Neuron (in vitro differentiated cells): ENCODE data around the gene PAXIP1.

Experiments
- H2AFZ ChIP-seq: one replicate; pipeline ENCODE4 v1.6.1; 2013; ENCODE audit warnings: low read depth, mild to moderate bottlenecking, inconsistent platforms, low read length, moderate library complexity
- H3K27me3 ChIP-seq: one replicate; pipeline ENCODE4 v1.6.1; 2013; ENCODE audit warnings: low read length; ENCODE audit not compliant: insufficient read depth
- H3K36me3 ChIP-seq: one replicate; pipeline ENCODE4 v1.6.1; 2013; ENCODE audit warnings: low read length; ENCODE audit not compliant: insufficient read depth
- H3K4me1 ChIP-seq: one replicate; pipeline ENCODE4 v1.6.1; 2013; ENCODE audit warnings: low read length; ENCODE audit not compliant: insufficient read depth
- H3K4me3 ChIP-seq: 2 replicates; pipeline ENCODE4 v1.5.1; 2013; ENCODE audit warnings: mild to moderate bottlenecking, low read length, moderate library complexity
- H3K9me3 ChIP-seq: one replicate; pipeline ENCODE4 v1.6.1; 2013; ENCODE audit warnings: low read length

The PAXIP1 gene

DNA sequence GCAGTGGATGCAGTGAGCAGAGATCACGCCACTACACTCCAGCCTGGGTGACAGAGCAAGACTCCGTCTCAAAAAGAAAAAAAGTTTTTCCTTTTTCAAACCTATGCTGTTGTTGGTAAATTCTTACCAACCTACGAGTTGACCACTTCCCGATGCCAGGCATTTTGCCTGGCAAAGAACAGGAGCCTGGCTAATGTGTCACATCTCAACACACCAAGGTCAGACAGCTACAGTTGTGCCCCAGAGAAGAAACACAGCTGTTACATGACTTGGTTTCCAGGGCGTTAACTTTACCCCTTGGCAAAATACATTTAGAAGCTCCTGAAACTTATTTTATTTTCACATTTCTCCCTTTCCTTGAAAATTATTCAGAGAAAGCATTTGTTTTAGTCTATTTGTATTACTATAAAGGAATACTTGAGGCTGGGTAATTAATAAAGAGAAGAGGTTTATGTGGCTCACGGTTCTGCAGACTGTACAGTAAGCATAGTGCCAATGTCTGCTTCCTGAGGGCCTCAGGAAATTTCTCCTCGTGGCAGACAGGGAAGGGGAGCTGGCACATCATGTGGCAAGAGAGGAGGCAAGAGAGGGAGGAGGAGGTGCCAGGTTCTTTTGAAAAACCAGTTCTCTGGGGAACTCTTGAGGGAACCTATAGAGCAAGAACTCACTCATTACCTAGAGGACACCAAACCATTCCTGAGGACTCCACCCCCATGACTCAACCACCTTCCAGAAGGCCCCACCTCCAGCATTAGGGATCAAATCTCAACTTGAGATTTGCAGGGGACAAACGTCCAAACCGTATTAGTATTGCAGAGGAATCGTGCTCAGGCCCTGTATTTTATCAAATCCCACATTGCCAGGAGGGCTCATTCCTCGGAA is 83.3 kb downstream of the PAXIP1 start:
- no peaks in the 10 kb centered on the region for H3K4me1 ChIP-seq
- H3K4me3 ChIP-seq, result no peak overlapping the region
- no peaks in the 10 kb centered on the region for H3K9me3 ChIP-seq
- no peaks in the 10 kb centered on the region for H3K36me3 ChIP-seq
- H2AFZ ChIP-seq, result no peak overlapping the region
- H3K27me3 ChIP-seq, result peaks cover 5% of the 10 kb centered on the region

- H3K36me3 ChIP-seq, result no peaks in the 10 kb centered on the region
- no peak overlapping the region for H3K4me3 ChIP-seq
- H2AFZ ChIP-seq, result no peak overlapping the region
- H3K27me3 ChIP-seq, result peaks cover 8% of the 10 kb centered on the region
- H3K4me1 ChIP-seq, result no peaks in the 10 kb centered on the region
- H3K9me3 ChIP-seq, result no peaks in the 10 kb centered on the region
Observed at GRCh38 chr7:154918741-154919140, 84.2 kb downstream of the PAXIP1 start.

- H2AFZ ChIP-seq, result no peak overlapping the region
- no peaks in the 10 kb centered on the region for H3K36me3 ChIP-seq
- H3K4me1 ChIP-seq, result no peaks in the 10 kb centered on the region
- peaks cover 8% of the 10 kb centered on the region for H3K27me3 ChIP-seq
- H3K9me3 ChIP-seq, result no peaks in the 10 kb centered on the region
- no peak overlapping the region for H3K4me3 ChIP-seq
Observed at GRCh38 chr7:154918266-154918665, 84.7 kb downstream of the PAXIP1 start.

DNA sequence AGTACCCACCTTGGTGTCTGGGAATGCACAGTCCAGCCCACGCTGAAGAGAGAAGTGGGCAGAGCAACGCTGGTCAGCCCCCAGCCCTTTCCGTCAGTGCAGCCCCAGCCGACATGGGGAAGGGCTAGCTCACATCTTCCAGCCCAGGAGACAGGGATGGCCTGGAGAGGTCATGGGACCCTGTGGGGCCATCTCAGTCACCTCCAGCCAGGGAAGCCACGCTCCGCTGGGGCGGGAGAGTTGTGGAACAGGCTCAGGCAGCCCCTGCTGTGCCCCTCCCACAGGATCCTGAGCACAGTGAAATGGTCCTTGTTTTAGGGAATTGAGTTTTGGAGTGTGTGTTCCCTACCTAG is 85.1 kb downstream of the PAXIP1 start:
- no peaks in the 10 kb centered on the region for H3K4me1 ChIP-seq
- H3K9me3 ChIP-seq, result no peaks in the 10 kb centered on the region
- no peaks in the 10 kb centered on the region for H3K36me3 ChIP-seq
- peaks cover 8% of the 10 kb centered on the region for H3K27me3 ChIP-seq
- no peak overlapping the region for H3K4me3 ChIP-seq
- H2AFZ ChIP-seq, result no peak overlapping the region

DNA sequence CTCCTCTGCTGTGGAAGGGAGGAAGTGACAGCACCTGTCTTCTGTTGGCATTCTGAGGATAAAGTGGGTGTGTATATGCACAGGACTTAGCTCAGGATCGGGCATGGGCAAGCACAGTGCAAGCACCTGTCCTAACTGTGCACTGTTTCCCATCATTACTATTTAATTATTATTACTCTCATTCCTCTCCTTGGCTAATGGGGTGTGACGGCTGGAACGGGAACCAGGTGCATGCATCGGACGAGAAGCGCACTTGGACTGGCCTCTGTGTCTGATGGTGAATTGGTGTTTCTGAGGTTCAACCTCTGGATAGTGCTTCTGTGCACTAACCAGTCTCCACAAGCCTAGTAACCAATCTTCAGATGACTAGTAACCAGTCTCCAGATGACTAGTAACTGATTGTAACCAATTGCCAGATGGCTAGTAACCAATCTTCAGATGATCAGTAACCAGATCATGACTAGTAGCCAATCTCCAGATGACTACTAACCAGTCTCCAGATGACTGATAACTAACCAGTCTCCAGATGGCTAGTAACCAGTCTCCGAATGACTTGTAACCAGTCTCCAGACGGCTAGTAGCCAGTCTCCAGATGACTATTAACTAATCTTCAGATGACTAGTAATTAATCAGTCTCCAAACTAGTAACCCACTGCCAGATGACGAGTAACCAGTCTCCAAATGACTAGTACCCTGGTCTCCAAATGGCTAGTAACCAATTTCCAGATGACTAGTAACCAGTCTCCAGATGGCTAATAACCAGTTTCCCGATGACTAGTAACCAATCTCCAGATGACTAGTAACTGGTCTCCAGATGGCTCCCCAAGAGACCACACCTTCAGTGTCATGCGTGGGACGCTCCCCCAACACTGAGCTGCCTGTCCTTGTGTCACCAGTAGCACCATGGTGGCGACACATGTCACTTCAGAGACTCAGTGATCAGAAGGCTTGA is 85.8 kb downstream of the PAXIP1 start:
- no peak overlapping the region for H2AFZ ChIP-seq
- H3K36me3 ChIP-seq, result no peaks in the 10 kb centered on the region
- no peaks in the 10 kb centered on the region for H3K9me3 ChIP-seq
- no peaks in the 10 kb centered on the region for H3K4me1 ChIP-seq
- H3K4me3 ChIP-seq, result no peak overlapping the region
- peaks cover 8% of the 10 kb centered on the region for H3K27me3 ChIP-seq

GRCh38 chr7:154916381-154916780 is 86.5 kb downstream of the PAXIP1 start:
- Histone ChIP-seq H3K4me3 (no peak overlapping the region), H3K9me3 (no peaks in the 10 kb centered on the region), H3K36me3 (no peaks in the 10 kb centered on the region), H3K27me3 (peaks cover 8% of the 10 kb centered on the region), H2AFZ (no peak overlapping the region), H3K4me1 (no peaks in the 10 kb centered on the region)

DNA sequence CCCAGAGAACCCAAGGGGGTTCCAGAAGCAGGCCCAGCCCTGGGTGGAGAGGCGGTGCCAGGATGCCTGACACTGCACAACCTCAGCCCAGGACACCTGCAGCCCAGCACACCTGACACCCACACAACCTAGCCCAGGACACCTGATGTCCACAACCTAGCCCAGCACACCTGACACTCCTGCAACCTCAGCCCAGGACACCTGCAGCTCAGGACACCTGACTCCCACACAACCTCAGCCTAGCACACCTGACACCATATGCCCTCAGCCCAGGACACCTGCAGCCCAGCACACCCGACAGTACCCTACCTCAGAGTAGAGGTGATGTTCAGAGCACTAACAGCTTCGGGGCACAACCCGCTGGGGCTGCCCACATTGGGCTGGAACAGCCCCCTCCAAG is 87.3 kb downstream of the PAXIP1 start:
- H3K4me1 ChIP-seq, result no peaks in the 10 kb centered on the region
- no peak overlapping the region for H3K4me3 ChIP-seq
- H3K9me3 ChIP-seq, result peaks cover 3% of the 10 kb centered on the region
- H3K27me3 ChIP-seq, result peaks cover 8% of the 10 kb centered on the region
- H2AFZ ChIP-seq, result no peak overlapping the region
- no peaks in the 10 kb centered on the region for H3K36me3 ChIP-seq

- H3K27me3 ChIP-seq, result peaks cover 8% of the 10 kb centered on the region
- no peak overlapping the region for H3K4me3 ChIP-seq
- H2AFZ ChIP-seq, result no peak overlapping the region
- H3K36me3 ChIP-seq, result no peaks in the 10 kb centered on the region
- H3K9me3 ChIP-seq, result peaks cover 5% of the 10 kb centered on the region
- no peaks in the 10 kb centered on the region for H3K4me1 ChIP-seq
Observed at GRCh38 chr7:154914996-154915380, 87.9 kb downstream of the PAXIP1 start.

- H3K36me3 ChIP-seq, result no peaks in the 10 kb centered on the region
- no peaks in the 10 kb centered on the region for H3K4me1 ChIP-seq
- peak overlapping the region; percentile 72 for H2AFZ ChIP-seq
- peaks cover 8% of the 10 kb centered on the region for H3K27me3 ChIP-seq
- peaks cover 5% of the 10 kb centered on the region for H3K9me3 ChIP-seq
- no peak overlapping the region for H3K4me3 ChIP-seq
Observed at GRCh38 chr7:154914308-154914995, 88.5 kb downstream of the PAXIP1 start.

GRCh38 chr7:154913638-154914307 is 89.2 kb downstream of the PAXIP1 start:
- peak overlapping the region; percentile 21 for H3K4me3 ChIP-seq
- H3K4me1 ChIP-seq, result no peaks in the 10 kb centered on the region
- H3K27me3 ChIP-seq, result peaks cover 8% of the 10 kb centered on the region
- H3K9me3 ChIP-seq, result peaks cover 5% of the 10 kb centered on the region
- no peaks in the 10 kb centered on the region for H3K36me3 ChIP-seq
- H2AFZ ChIP-seq, result peak overlapping the region; percentile 72

GRCh38 chr7:154912871-154913637 is 89.9 kb downstream of the PAXIP1 start:
- Histone ChIP-seq H3K4me3 (no peak overlapping the region), H3K4me1 (no peaks in the 10 kb centered on the region), H3K9me3 (peaks cover 5% of the 10 kb centered on the region), H3K36me3 (no peaks in the 10 kb centered on the region), H3K27me3 (peaks cover 8% of the 10 kb centered on the region), H2AFZ (no peak overlapping the region)

- Histone ChIP-seq H3K4me1 (no peaks in the 10 kb centered on the region), H2AFZ (no peak overlapping the region), H3K27me3 (peaks cover 8% of the 10 kb centered on the region), H3K36me3 (no peaks in the 10 kb centered on the region), H3K9me3 (peaks cover 7% of the 10 kb centered on the region), H3K4me3 (no peak overlapping the region)
Observed at GRCh38 chr7:154911862-154912455, 91.0 kb downstream of the PAXIP1 start.
